Activated CD4-positive, CD25-positive, alpha-beta regulatory T cell (primary cell): ENCODE results near the gene P3H1.
"Not testable (repeated sequence)": the region's sequence is repeated elsewhere in the genome, so short reads cannot be mapped to it uniquely, and the experiment has no call there.

Source experiments
- DNase-seq, 4 experiments: peaks; one replicate each; lab custom pipeline; 2025; lab: John Stamatoyannopoulos, UW

P3H1 gene

GRCh38 chr1:42730002-42730401 lies 36.8 kb downstream of the P3H1 start:
- no peak for DNase-seq

- DNase-seq: not testable (repeated sequence)
These were observed 41.0 kb downstream of the P3H1 start for GRCh38 chr1:42725820-42726219.

DNA sequence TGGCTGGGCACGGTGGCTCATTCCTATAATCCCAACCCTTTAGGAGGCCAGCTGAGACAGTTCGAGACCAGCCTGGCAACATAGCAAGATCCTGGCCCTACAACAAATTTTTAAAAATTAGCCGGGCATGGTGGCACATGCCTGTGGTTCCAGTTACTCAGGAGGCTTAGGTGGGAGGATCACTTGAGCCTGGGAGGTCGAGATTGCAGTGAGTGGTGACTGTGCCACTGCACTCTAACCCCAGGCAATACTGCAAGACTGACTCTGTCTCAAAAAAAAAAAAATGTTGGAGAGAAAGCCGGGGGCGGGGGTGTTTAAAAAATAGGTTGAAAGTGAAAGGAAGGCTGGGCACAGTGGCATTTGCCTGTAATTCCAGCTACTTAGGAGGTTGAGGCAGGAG lies 43.3 kb downstream of the P3H1 start:
- no peak for DNase-seq

DNA sequence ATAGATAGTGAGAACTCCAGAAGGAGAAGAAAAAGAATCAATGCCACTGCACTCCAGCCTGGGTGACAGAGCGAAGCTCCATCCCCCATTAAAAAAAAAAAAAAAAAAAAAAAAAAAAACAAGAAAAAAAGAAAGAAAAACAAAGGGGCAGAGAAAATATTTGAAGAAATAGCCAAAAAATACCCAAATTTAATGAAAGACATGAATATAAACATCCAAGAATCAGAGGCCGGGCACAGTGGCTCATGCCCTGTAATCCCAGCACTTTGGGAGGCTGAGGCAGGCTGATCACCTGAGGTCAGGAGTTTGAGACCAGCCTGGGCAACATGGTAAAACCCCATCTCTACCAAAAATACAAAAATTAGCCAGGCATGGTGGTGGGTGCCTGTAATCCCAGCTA lies 44.4 kb downstream of the P3H1 start:
- not testable (repeated sequence) for DNase-seq

- DNase-seq: no peak
These were observed 44.9 kb downstream of the P3H1 start for GRCh38 chr1:42721926-42722325.

DNA sequence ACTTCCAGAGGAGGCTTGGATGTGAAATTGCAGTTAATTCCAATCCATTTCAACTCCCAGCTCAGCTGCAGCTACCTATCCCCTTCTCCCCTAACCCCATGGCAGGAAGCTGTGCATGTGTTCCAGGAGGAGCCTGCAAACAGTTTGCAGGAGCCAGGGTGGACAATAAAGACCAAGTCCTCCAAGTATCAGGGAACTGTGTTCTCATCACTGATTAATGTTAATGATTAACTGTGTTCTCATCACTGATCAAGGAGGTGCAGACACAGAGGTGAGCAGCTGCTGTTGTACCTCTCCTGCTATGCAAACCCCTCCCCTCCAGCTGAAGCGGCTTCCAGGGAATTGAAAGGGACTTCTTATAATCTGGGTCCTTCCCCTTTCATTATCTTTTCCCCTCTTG lies 46.0 kb downstream of the P3H1 start:
- DNase-seq: no peak

DNA sequence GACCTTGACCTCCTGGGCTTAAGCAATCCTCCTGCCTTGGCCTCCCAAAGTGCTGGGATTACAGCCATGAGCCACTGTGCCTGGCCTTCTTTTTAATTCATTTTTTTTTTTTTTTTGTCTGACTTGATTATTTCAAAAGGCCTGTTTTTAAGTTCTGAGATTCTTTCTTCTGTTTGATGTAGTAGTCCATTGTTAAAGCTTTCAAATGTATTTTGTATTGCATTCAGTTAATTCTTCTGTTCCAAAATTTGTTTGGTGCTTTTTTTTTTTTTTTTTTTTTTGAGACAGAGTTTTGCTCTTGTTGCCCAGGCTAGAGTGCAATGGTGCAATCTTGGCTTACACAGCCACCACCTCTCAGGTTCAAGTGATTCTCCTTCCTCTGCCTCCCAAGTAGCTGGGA lies 52.4 kb downstream of the P3H1 start:
- not testable (repeated sequence) for DNase-seq

GRCh38 chr1:42713293-42713692 lies 53.5 kb downstream of the P3H1 start:
- DNase-seq: no peak

- not testable (repeated sequence) for DNase-seq
These were observed 54.0 kb downstream of the P3H1 start for GRCh38 chr1:42712808-42713207.

- no peak for DNase-seq
These were observed 62.9 kb downstream of the P3H1 start for GRCh38 chr1:42703888-42704464.

DNA sequence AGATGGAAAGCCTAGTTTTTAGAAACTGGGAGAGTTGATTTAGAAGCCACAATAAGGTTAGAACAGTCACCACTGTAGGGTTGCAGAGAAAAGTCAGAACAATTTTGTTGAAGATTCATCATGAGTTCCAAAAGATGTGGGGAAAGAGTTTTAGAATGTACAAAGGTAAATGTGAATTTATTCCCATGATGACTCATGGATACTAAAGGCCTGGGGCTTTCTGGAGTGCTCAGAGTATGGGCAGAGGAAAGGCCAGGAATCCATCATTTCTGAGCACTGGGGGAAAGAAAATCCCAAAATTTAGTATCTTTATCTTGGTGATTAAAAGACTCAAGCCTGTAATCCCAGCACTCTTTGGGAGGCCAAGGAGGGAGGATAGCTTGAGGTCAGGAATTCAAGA lies 66.8 kb downstream of the P3H1 start:
- DNase-seq: no peak

DNA sequence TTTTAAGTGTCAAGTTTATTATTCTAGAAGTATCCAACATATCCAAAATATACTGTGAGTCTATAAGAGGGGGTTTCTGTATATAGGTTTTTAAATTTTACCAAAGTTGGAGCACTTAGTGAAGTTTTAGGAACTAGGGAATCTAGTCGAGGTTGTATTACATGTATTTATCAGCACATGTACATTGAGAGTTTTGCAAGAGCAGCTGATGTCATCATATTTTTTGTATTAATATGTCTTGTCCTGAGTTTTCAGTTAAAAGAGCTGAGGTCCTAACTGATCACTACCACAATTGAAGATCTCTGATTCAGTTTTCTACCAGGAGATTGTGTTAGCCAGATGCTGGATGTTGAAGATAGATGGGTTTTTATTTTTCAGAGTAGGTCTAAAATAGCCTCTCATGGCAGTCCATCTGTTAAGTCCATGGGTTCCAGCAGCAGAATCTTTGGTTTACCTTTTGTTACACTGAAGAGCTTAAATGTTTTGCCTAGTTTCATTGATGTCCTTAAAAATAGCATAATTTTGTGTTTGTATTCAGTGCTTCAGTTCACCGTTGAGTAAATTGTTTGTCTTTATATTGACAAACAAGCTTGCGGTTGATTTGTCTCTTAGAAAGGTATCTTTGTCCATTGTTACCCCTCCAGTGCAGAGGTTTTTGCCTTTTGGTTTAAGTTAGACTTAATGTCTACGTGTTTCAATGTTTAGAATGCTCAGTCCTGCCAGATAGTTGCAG lies 68.6 kb downstream of the P3H1 start:
- DNase-seq: no peak
